Heart left ventricle (tissue), 13 donors: ENCODE measurements around the gene GIPC1.

Experiments used
- CTCF ChIP-seq, 12 donors: fragments of 200-600 bp; sonication (generic) in 4 of 12; IDR thresholded peaks; one replicate each; pipeline versions ENCODE4 v1.5.0 to v1.8.0; 2018 to 2022; ENCODE audit warnings: antibody characterized with exemption in 12 of 12, mild to moderate bottlenecking in 5 of 12
- POLR2A ChIP-seq, 2 donors: fragments of 450-650 bp; IDR thresholded peaks; one replicate each; pipeline ENCODE4 v1.6.1; 2017; ENCODE audit warnings: antibody characterized with exemption in 2 of 2, mild to moderate bottlenecking in 2 of 2, moderate library complexity in 2 of 2
- donor health status: ischemic (EF 13 %, LVEDD 7.1; RV severe dilation, severe dysfunction).
- donor health status: DM: no; HTN: yes; CAD: no.
- donor health status: DM: no; HTN: no; CAD: no.
- donor health status: ischemic (EF 25% LVEDD 6.9; RV normal size, moderate dysfunction).
- donor health status: ischemic (EF 25% LVEDD 5.7; RV mildly dilated, moderate dysfunction).
- donor health status: ischemic (EF 35%, LVEDD 5.7; RV mildly dilated, moderate dysfunction).
- donor health status: nonischemic (EF 11% LVEDD 7.7; RV severe dilation, severe dysfunction).
- donor health status: DM: yes; HTN: yes; CAD: no.
- donor health status: PGD.
- donor health status: ischemic (EF 29% LVEDD 5.4; RV normal size, mild dysfunction).
- donor health status: nonischemic (EF 23%, LVEDD 6.1; RV moderate dilation, normal function).

DNA sequence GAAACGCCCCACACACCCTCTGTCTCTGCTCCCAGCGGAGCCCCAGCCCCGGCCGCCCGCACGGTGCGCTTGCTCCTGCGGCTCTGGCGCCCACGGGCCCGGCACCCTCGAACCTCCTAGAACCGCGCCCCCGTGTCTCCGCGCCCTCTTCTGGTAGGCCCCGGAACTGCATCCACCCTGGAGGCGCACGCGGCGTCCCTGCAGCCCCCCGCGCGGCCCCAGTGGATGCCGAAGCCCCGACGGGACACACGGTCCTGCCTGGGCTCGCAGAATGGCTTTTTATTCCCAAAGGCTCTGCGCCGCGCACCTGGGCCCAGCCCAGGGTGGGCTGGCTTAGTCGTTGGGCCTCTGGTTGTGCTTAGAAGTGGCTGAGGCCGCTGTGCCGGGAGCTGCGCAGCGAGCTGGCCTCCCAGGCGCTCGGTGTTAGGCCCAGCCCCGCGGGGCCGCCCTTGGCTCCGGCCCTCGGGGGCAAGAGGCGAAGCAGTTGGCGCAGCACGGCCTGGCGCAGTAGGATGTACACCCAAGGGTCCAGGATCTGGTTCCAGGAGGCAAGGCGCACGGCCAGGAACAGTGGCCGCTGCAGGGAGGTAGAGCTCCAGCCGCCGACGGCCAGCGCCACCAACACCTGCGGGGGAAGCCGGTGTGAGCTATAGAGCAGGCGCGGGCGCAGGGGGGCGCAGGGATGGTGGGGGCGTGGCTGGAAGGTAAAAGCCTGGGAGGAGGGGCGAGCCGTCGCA is 23.6 kb downstream of the GIPC1 start:
- TF ChIP-seq POLR2A (IDR thresholded peaks at IDR 0.05): no peak
- peak; percentile 96 to 99 (median 97) for TF ChIP-seq CTCF (IDR thresholded peaks at IDR 0.05)
